ENCODE data around the gene ATP6V1G2. TPM values are rescaled to one million over a fixed set of nuclear protein-coding genes. Genes with fewer than 3 reads are reported as not detected.

ATP6V1G2 gene
- total RNA-seq, 2 experiments from 2014 or later: 3.8 to 14.1 TPM

DNA sequence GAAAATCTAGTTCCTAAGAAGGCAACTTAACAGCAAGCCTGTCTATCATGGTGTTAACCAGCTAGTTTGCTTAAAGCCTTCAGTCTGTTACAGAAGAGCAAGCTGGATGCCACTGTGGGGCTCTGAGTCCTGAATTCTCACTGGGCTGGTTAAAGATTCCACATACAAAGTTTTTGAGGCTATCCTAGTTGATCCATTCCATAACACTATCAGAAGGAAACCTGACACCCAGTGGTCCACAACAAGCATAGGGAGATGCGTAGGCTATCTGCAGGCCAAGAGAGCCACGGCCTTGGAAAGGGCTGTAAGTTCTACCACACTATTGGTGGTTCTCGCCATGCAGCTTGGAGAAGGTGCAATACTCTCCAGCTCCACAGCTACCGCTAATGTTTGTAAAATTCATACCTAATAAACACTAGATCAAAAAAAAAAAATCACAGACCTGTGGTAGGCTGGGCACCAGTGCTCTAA is 18.1 kb downstream of the ATP6V1G2 start:
- Histone ChIP-seq H3K9me3 (ENCODE audit: low read length) (no peaks in the 10 kb centered on the region), H3K9me2 (ENCODE audit: insufficient read depth, low read length) (no peaks in the 10 kb centered on the region), H3K4me3 (ENCODE audit: low read depth, low read length, poor library complexity, severe bottlenecking) (no peak overlapping the region), H3K27ac (ENCODE audit: low read depth, low read length, poor library complexity, severe bottlenecking) (no peak overlapping the region), H3K79me2 (ENCODE audit: insufficient read depth, low read depth, low read length) (no peaks in the 10 kb centered on the region), H2AFZ (ENCODE audit: low read length) (no peak overlapping the region), H3K36me3 (ENCODE audit: insufficient read depth, low read length) (peaks cover 52% of the 10 kb centered on the region), H3K4me1 (ENCODE audit: insufficient read depth, low read length, poor library complexity, severe bottlenecking) (no peaks in the 10 kb centered on the region), H4K20me1 (ENCODE audit: insufficient read depth, low read length) (peaks cover 5% of the 10 kb centered on the region; the same call in 1 of the 2 replicates), H3K4me2 (ENCODE audit: low read length) (no peak overlapping the region)
- CTCF ChIA-PET (ENCODE audit: unreplicated experiment): no interaction called here
- POLR2A ChIA-PET: interaction anchor here (1.5 kb wide), 1 partner anchor 13 kb away, joined by 4 read pairs; the partner anchor contains the start of gene DDX39B
- intact Hi-C loops (cut with micrococcal nuclease; ENCODE audit: unreplicated experiment): no loop called here
- DNase-seq (ENCODE audit: low spot score): no peak
- BruUV-seq (replicated peaks): no TSS peak
- TF ChIP-seq EZH2phosphoT487 (IDR thresholded peaks at IDR 0.05; ENCODE audit: borderline replicate concordance, low read depth, low read length): no peak
- TF ChIP-seq, protein P1, sequence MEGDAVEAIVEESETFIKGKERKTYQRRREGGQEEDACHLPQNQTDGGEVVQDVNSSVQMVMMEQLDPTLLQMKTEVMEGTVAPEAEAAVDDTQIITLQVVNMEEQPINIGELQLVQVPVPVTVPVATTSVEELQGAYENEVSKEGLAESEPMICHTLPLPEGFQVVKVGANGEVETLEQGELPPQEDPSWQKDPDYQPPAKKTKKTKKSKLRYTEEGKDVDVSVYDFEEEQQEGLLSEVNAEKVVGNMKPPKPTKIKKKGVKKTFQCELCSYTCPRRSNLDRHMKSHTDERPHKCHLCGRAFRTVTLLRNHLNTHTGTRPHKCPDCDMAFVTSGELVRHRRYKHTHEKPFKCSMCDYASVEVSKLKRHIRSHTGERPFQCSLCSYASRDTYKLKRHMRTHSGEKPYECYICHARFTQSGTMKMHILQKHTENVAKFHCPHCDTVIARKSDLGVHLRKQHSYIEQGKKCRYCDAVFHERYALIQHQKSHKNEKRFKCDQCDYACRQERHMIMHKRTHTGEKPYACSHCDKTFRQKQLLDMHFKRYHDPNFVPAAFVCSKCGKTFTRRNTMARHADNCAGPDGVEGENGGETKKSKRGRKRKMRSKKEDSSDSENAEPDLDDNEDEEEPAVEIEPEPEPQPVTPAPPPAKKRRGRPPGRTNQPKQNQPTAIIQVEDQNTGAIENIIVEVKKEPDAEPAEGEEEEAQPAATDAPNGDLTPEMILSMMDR (conservative IDR thresholded peaks at IDR 0.05; ENCODE audit: low read length): no peak

DNA sequence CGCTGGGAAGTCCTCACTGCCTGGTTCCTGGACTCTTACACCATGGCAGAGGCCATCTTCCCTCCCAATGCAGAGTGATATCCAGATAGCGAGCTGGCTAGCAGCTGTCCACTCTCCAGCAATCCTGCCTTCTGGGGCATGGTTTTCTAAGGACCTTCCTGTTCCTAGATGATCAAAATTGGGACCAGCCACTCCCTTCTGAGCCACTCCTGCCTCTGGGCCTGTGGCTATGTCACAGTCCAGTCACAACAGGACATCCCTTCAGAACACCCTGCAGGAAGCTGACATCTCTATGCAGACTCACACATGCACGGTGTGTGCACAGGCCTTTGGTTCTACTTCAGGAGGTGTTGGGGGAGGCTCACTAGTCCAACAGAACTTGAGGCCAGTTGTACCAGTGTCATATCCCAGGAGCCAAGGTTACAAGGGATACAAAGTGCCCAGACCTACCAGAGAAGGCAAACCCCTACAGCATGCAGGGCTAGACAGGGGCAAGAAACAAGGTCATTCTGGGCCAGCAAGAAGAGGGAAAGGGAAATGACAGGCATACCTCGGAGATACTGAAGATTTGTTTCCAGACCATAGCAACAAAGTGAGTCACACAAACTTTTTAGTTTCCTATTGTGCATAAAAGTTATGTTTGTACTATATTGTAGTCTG is 20.3 kb downstream of the ATP6V1G2 start:
- no peak overlapping the region for H3K4me3 ChIP-seq (ENCODE audit: low read depth, low read length, poor library complexity, severe bottlenecking)
- H3K36me3 ChIP-seq (ENCODE audit: insufficient read depth, low read length): peaks cover 29% of the 10 kb centered on the region
- ChIA-PET CTCF (ENCODE audit: unreplicated experiment) (no interaction called here), POLR2A (no interaction called here)
- no TSS peak for BruUV-seq (replicated peaks)
- no peaks in the 10 kb centered on the region for H3K79me2 ChIP-seq (ENCODE audit: insufficient read depth, low read depth, low read length)
- TF ChIP-seq, protein P1 (conservative IDR thresholded peaks at IDR 0.05; ENCODE audit: low read length): no peak
- TF ChIP-seq EZH2phosphoT487 (IDR thresholded peaks at IDR 0.05; ENCODE audit: borderline replicate concordance, low read depth, low read length): no peak
- no peak overlapping the region for H3K4me2 ChIP-seq (ENCODE audit: low read length)
- H3K9me3 ChIP-seq (ENCODE audit: low read length): no peaks in the 10 kb centered on the region
- no peak overlapping the region for H2AFZ ChIP-seq (ENCODE audit: low read length)
- intact Hi-C loops (cut with micrococcal nuclease; ENCODE audit: unreplicated experiment): no loop called here
- no peak for DNase-seq (ENCODE audit: low spot score)
- no peaks in the 10 kb centered on the region for H3K9me2 ChIP-seq (ENCODE audit: insufficient read depth, low read length)
- H3K4me1 ChIP-seq (ENCODE audit: insufficient read depth, low read length, poor library complexity, severe bottlenecking): no peaks in the 10 kb centered on the region
- H3K27ac ChIP-seq (ENCODE audit: low read depth, low read length, poor library complexity, severe bottlenecking): no peak overlapping the region
- no peaks in the 10 kb centered on the region for H4K20me1 ChIP-seq (ENCODE audit: insufficient read depth, low read length)

DNA sequence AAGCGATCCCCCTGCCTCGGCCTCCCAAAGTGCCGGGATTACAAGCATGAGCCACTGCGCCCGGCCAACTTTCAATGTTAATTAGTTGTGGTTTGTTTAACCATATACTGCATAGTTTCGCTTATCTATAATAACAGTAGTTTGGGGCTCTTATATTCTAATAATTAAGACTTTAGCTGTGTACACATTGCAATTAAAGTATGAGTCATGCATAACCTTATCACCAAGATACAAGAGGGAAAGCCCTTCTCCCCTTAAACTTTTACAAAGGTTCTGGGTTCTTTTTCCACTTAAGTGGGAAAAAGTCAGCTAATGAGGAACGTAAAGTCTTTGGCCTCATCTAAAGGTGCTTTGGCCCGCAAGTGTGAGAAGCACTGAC is 20.9 kb downstream of the ATP6V1G2 start:
- no peaks in the 10 kb centered on the region for H3K9me3 ChIP-seq (ENCODE audit: low read length)
- CTCF ChIA-PET (ENCODE audit: unreplicated experiment): no interaction called here
- H3K4me2 ChIP-seq (ENCODE audit: low read length): no peak overlapping the region
- H3K79me2 ChIP-seq (ENCODE audit: insufficient read depth, low read depth, low read length): no peaks in the 10 kb centered on the region
- no peak overlapping the region for H3K4me3 ChIP-seq (ENCODE audit: low read depth, low read length, poor library complexity, severe bottlenecking)
- no peak overlapping the region for H2AFZ ChIP-seq (ENCODE audit: low read length)
- no TSS peak for BruUV-seq (replicated peaks)
- DNase-seq (ENCODE audit: low spot score): no peak
- POLR2A ChIA-PET: interaction anchor here (1.2 kb wide), 1 partner anchor 9 kb away, joined by 3 read pairs; no protein-coding TSS in a partner anchor
- peaks cover 24% of the 10 kb centered on the region for H3K36me3 ChIP-seq (ENCODE audit: insufficient read depth, low read length)
- intact Hi-C loops (cut with micrococcal nuclease; ENCODE audit: unreplicated experiment): no loop called here
- H3K4me1 ChIP-seq (ENCODE audit: insufficient read depth, low read length, poor library complexity, severe bottlenecking): no peaks in the 10 kb centered on the region
- H3K9me2 ChIP-seq (ENCODE audit: insufficient read depth, low read length): no peaks in the 10 kb centered on the region
- no peaks in the 10 kb centered on the region for H4K20me1 ChIP-seq (ENCODE audit: insufficient read depth, low read length)
- TF ChIP-seq, protein P1 (conservative IDR thresholded peaks at IDR 0.05; ENCODE audit: low read length): no peak
- TF ChIP-seq EZH2phosphoT487 (IDR thresholded peaks at IDR 0.05; ENCODE audit: borderline replicate concordance, low read depth, low read length): no peak
- H3K27ac ChIP-seq (ENCODE audit: low read depth, low read length, poor library complexity, severe bottlenecking): no peak overlapping the region

All from OCI-LY7 (cell line).